ENCODE results near the gene ZNF827.

ZNF827 gene

GRCh38 chr4:145861336-145862318 is 77.0 kb downstream of the ZNF827 start:
- TF ChIP-seq, protein P1, sequence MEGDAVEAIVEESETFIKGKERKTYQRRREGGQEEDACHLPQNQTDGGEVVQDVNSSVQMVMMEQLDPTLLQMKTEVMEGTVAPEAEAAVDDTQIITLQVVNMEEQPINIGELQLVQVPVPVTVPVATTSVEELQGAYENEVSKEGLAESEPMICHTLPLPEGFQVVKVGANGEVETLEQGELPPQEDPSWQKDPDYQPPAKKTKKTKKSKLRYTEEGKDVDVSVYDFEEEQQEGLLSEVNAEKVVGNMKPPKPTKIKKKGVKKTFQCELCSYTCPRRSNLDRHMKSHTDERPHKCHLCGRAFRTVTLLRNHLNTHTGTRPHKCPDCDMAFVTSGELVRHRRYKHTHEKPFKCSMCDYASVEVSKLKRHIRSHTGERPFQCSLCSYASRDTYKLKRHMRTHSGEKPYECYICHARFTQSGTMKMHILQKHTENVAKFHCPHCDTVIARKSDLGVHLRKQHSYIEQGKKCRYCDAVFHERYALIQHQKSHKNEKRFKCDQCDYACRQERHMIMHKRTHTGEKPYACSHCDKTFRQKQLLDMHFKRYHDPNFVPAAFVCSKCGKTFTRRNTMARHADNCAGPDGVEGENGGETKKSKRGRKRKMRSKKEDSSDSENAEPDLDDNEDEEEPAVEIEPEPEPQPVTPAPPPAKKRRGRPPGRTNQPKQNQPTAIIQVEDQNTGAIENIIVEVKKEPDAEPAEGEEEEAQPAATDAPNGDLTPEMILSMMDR (conservative IDR thresholded peaks at IDR 0.05) = no peak
- H3K27ac ChIP-seq = no peak overlapping the region

DNA sequence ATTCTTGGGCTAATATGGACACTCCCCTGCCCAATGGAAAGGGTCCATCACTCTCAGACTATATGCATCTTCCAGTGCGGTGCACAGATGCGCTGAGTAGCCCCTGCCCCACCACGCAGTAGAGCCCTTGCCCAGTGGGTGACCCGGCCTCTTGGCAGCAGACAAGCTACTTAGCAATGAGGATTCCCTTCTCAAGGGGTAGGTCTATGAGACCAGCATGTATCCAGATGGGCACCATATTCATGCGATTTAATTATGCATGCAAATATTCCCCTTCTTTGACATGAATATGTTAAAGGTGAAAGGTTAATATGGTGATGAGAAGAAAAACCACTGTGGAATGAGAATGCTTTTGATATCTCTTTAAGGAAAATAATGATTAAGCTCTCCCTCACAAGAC is 77.7 kb downstream of the ZNF827 start:
- TF ChIP-seq, protein P1 (conservative IDR thresholded peaks at IDR 0.05) = no peak
- no peak overlapping the region for H3K27ac ChIP-seq

- TF ChIP-seq, protein P1 (conservative IDR thresholded peaks at IDR 0.05) = no peak
- H3K27ac ChIP-seq = no peak overlapping the region
Observed at GRCh38 chr4:145860446-145860845, 78.2 kb downstream of the ZNF827 start.

DNA sequence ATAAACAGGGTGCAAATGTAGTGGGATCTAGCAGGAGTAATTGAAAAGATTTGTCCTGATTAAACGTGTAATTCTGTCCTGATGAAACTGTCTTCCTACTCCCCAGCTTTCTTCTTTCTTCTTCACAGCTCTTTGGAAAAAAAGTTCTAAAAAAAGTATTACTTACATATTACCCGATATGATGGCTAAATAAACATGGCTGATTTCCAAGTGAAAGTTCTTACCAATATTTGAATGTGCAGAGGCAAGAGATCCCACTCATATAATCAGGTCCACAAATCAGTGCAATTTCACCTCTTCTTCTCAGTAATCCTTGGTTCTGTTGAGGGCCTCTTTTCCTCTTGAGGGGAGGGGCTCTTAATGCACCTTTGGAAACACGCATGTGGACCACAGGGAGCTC is 78.7 kb downstream of the ZNF827 start:
- TF ChIP-seq, protein P1 (conservative IDR thresholded peaks at IDR 0.05) = no peak
- H3K27ac ChIP-seq = no peak overlapping the region

- TF ChIP-seq, protein P1 (conservative IDR thresholded peaks at IDR 0.05) = no peak
- H3K27ac ChIP-seq = no peak overlapping the region
Observed at GRCh38 chr4:145859426-145859825, 79.2 kb downstream of the ZNF827 start.

DNA sequence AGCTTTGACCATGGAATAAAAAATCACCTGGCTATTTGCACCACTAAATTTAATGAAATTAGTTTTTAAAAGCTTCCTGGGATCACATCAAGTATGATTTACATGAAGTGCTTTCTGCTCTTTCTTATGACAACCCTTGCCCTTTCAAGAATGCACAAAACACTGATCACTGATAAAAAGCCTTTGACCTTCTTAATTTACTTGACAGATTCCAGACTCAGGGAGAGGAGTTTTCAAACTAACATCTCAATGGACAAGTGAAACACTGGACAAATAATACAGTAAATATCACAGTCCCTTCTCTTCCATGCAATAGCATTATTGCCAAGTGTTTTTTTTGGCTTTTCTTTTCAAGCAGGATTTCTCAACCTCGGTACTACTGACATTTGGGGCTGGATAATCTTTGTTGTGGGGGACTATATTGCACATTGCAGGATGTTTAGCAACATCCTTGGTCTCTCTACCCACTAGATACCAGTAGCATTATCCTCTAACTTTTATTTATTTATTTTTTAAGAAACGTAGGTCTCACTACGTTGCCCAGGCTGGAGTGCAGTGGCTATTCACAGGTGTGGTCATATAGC is 86.3 kb downstream of the ZNF827 start:
- TF ChIP-seq, protein P1 (conservative IDR thresholded peaks at IDR 0.05) = no peak
- peak overlapping the region; percentile 57 for H3K27ac ChIP-seq

DNA sequence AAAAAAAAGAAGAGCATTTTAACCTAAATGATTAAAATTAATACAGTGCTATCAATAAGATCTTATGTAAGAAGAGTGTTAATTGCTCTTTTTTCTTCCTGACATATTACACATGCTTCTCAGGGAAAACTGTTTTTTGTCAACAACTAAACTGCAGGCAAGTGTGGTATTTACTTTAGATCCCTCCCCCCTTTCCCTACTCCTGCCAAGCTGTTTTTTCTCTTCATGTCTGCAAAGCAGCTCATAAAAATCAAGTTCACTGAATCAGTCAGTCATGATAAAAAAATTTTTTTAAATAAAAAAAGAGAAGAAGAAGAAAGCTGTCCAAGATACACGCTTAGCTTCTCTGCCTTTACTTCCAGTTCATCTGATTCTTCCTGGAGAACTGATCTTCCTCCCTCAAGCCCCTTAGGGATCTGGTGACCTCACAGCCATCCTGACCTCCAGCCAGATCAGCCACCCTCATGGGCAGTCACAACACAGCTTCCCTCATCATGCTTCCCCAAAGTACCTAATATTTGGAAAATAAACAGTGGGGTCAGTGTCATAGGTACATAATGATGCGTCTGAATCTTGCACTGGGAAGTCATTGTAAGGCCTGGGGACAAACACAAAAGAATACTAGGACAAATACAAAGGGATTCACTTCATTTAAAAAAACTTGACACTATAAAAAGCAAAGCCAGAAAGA is 87.0 kb downstream of the ZNF827 start:
- TF ChIP-seq, protein P1 (conservative IDR thresholded peaks at IDR 0.05) = no peak
- peak overlapping the region; percentile 57 for H3K27ac ChIP-seq

Data from VCaP (cell line).